Peyer's patch (tissue), 4 donors: ENCODE measurements around the gene LRRC51. TPM values are rescaled to one million over a fixed set of nuclear protein-coding genes. Genes with fewer than 3 reads are reported as not detected.
"Not testable (repeated sequence)": the region's sequence is repeated elsewhere in the genome, so short reads cannot be mapped to it uniquely, and the experiment has no call there.

Experiments used
- DNase-seq, 3 donors: peaks; one replicate each; pipeline ENCODE4 v3.0.0-alpha.2; 2017 to 2019
- H3K27ac ChIP-seq, 4 donors: fragments of 200-600 bp; sonication (generic); one replicate each; pipeline ENCODE4 v1.5.1; 2016 to 2019
- H3K27me3 ChIP-seq, 2 donors: fragments of 200-600 bp; sonication (generic); one replicate each; pipeline ENCODE4 v1.5.1; 2019
- H3K36me3 ChIP-seq, 3 donors: fragments of 200-600 bp; sonication (generic); one replicate each; pipeline ENCODE4 v1.5.1; 2016 to 2019
- H3K4me1 ChIP-seq, 4 donors: fragments of 200-600 bp; sonication (generic); one replicate each; pipeline ENCODE4 v1.5.1; 2016 to 2019
- H3K4me3 ChIP-seq, 4 donors: fragments of 200-600 bp; sonication (generic); 1 replicate in 3 of 4; 2 replicates in 1 of 4; pipeline ENCODE4 v1.5.1; 2016 to 2019; ENCODE audit warnings: mild to moderate bottlenecking in 1 of 4
- H3K9me3 ChIP-seq, 4 donors: fragments of 200-600 bp; sonication (generic); one replicate each; pipeline ENCODE4 v1.5.1; 2016 to 2019; ENCODE audit warnings: mild to moderate bottlenecking in 1 of 4
- POLR2A ChIP-seq, 2 donors: fragments of 450-650 bp; IDR thresholded peaks; one replicate each; pipeline ENCODE4 v1.5.1; 2017; ENCODE audit warnings: antibody characterized with exemption in 2 of 2, mild to moderate bottlenecking in 2 of 2, moderate library complexity in 2 of 2
- small RNA-seq, 2 donors: library from RNA; depleted of rRNA; stranded (forward); fragments of <200 nt; gene quantifications; one replicate each; pipeline ENCODE3, GENCODE V24; 2016
- total RNA-seq, 4 donors: library from RNA; depleted of rRNA; stranded (reverse); fragments of >200 nt; gene quantifications; one replicate each; pipeline ENCODE4 v1.1.0, GENCODE V29; 2016
- TF ChIP-seq, protein P1 (sequence below), 6 experiments: fragments of 450-650 bp in 4 of 6; fragments of 200-600 bp in 2 of 6; sonication (generic) in 1 of 6; IDR thresholded peaks; one replicate each; pipeline ENCODE4 v1.5.1; 2017 to 2019; ENCODE audit warnings: antibody characterized with exemption in 6 of 6, mild to moderate bottlenecking in 3 of 6, moderate library complexity in 1 of 6

Gene LRRC51
- total RNA-seq, 4 donors from 2014 or later, result 2.8 to 7.4 (median 6.0) TPM

GRCh38 chr11:72141066-72141465 lies 60.4 kb downstream of the LRRC51 start:
- Histone ChIP-seq H3K36me3 (no peaks in the 10 kb centered on the region), H3K4me3 (no peak overlapping the region), H3K27ac (no peak overlapping the region), H3K4me1 (no peaks in the 10 kb centered on the region), H3K27me3 (no peaks in the 10 kb centered on the region), H3K9me3 (no peaks in the 10 kb centered on the region)
- TF ChIP-seq, protein P1, sequence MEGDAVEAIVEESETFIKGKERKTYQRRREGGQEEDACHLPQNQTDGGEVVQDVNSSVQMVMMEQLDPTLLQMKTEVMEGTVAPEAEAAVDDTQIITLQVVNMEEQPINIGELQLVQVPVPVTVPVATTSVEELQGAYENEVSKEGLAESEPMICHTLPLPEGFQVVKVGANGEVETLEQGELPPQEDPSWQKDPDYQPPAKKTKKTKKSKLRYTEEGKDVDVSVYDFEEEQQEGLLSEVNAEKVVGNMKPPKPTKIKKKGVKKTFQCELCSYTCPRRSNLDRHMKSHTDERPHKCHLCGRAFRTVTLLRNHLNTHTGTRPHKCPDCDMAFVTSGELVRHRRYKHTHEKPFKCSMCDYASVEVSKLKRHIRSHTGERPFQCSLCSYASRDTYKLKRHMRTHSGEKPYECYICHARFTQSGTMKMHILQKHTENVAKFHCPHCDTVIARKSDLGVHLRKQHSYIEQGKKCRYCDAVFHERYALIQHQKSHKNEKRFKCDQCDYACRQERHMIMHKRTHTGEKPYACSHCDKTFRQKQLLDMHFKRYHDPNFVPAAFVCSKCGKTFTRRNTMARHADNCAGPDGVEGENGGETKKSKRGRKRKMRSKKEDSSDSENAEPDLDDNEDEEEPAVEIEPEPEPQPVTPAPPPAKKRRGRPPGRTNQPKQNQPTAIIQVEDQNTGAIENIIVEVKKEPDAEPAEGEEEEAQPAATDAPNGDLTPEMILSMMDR (IDR thresholded peaks at IDR 0.05), result no peak
- no peak for TF ChIP-seq POLR2A (IDR thresholded peaks at IDR 0.05)
- DNase-seq, result no peak

DNA sequence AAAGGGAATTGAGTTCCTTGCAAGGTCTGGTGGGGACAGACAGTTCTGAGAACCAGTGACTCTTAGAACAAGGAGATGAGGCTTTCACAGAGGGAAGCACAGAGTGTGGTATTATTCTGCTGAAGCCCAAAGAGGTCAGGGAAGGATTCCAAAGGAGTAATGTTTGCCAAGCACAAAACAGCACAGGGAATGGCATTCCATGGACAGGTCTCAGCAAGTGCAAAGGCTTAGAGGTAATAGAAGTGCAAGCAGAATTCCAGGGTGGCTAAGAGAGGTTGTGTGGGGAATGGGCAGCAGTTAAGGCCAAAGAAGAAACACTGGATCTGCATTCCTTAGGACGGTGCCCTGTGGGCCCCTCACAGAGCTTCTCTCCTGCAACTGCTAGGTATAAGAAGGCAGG lies 61.4 kb downstream of the LRRC51 start:
- H3K27ac ChIP-seq, H3K27me3 ChIP-seq, H3K9me3 ChIP-seq, H3K4me3 ChIP-seq, DNase-seq, H3K4me1 ChIP-seq, H3K36me3 ChIP-seq: not testable (repeated sequence)

GRCh38 chr11:72142543-72142942 lies 61.9 kb downstream of the LRRC51 start:
- H3K9me3 ChIP-seq, H3K27me3 ChIP-seq, H3K36me3 ChIP-seq, H3K4me1 ChIP-seq, DNase-seq, H3K4me3 ChIP-seq, H3K27ac ChIP-seq: not testable (repeated sequence)

DNA sequence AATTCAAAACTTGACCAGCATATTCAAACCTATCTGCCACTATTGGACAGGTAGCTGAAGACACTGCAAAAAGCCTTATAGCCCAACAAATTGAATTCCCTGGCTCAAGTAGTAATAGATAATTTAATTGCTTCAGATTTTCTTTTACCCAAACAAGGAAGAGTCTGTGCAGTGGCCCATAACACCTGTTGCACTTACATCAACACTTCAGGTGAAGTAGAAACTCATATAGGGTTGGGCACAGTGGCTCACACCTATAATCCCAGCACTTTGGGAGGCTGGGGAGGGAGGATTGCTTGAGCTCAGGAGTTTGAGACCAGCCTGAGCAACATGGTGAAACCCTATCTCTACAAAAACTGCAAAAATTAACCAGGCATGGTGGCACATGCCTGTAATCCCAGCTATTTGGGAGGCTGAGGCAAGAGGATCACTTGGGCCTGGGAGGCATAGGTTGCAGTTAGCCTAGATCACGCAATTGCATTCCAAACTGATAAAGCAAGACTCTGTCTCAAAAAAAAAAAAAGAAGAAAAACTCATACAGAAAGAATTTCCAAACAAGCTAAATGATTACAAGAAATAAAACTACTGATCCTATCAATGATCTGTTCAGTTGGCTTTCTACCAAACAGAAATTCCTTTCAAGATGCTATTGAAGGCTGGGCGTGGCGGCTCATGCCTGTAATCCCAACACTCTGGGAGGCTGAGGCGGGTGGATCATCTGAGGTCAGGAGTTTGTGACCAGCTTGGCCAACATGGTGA lies 64.3 kb downstream of the LRRC51 start:
- Histone ChIP-seq H3K36me3 (no peaks in the 10 kb centered on the region), H3K9me3 (no peaks in the 10 kb centered on the region), H3K27me3 (no peaks in the 10 kb centered on the region), H3K4me3 (no peak overlapping the region), H3K4me1 (no peaks in the 10 kb centered on the region), H3K27ac (no peak overlapping the region)
- no peak for TF ChIP-seq POLR2A (IDR thresholded peaks at IDR 0.05)
- TF ChIP-seq, protein P1 (IDR thresholded peaks at IDR 0.05), result no peak
- peak in 1 of 3 donors; percentile 71 for DNase-seq

Small RNA genes lying within 50 kb of the gene (small RNA-seq; reads per million reads assigned to genes)
- gene MIR3165, result 0 reads per million in 2 donors
- gene RNU6-72P, result 0 reads per million in 2 donors

Other genes starting within 250 kb of the LRRC51 start
- not detected for gene DEFB108B, start 247.7 kb upstream of the LRRC51 start, total RNA-seq
- gene DEFB131B, start 202.4 kb upstream of the LRRC51 start, total RNA-seq, result not detected
- 10 to 100 TPM; 19.8 to 25.2 (median 24.1) TPM for gene XNDC1N, start 152.3 kb upstream of the LRRC51 start, total RNA-seq
- gene RNF121, start 151.8 kb upstream of the LRRC51 start, total RNA-seq, result 10 to 100 TPM; 43.7 to 83.9 (median 52.4) TPM
- gene IL18BP, start 81.9 kb upstream of the LRRC51 start, total RNA-seq, result 10 to 100 TPM; 16.1 to 45.4 (median 28.2) TPM
- 100 to 1,000 TPM; 297 to 512 (median 388) TPM for gene NUMA1, start 308 bp upstream of the LRRC51 start, total RNA-seq
- gene LAMTOR1, start 22.4 kb downstream of the LRRC51 start, total RNA-seq, result 100 to 1,000 TPM in 1 of 4 donors, 10 to 100 TPM in 3; 86.6 to 132 (median 88.1) TPM
- gene TOMT, start 25.1 kb downstream of the LRRC51 start, total RNA-seq, result not detected
- gene ANAPC15, start 31.8 kb downstream of the LRRC51 start, total RNA-seq, result 10 to 100 TPM; 24.5 to 56.1 (median 43.0) TPM
- gene FOLR3, start 54.9 kb downstream of the LRRC51 start, total RNA-seq, result not detected
- gene FOLR1, start 111.3 kb downstream of the LRRC51 start, total RNA-seq, result not detected
- 10 to 100 TPM in 1 of 4 donors, 1 to 10 TPM in 2, not detected in 1; 3.5 to 15.8 (median 8.0) TPM for gene FOLR2, start 135.9 kb downstream of the LRRC51 start, total RNA-seq
- gene INPPL1, start 143.9 kb downstream of the LRRC51 start, total RNA-seq, result 100 to 1,000 TPM; 106 to 198 (median 179) TPM
- gene PHOX2A, start 163.3 kb downstream of the LRRC51 start, total RNA-seq, result not detected